ENCODE measurements around the gene ATP2B3.

The ATP2B3 gene

GRCh38 chrX:153517423-153517822, at the start of gene ATP2B3:
TSS of gene ATP2B3 (plus strand) at chrX:153517642. CDS start at chrX:153536248, 18,606 bp downstream.
- intact Hi-C loops (cut with DNase I), result no loop called here
- DNase-seq, result no peak

DNA sequence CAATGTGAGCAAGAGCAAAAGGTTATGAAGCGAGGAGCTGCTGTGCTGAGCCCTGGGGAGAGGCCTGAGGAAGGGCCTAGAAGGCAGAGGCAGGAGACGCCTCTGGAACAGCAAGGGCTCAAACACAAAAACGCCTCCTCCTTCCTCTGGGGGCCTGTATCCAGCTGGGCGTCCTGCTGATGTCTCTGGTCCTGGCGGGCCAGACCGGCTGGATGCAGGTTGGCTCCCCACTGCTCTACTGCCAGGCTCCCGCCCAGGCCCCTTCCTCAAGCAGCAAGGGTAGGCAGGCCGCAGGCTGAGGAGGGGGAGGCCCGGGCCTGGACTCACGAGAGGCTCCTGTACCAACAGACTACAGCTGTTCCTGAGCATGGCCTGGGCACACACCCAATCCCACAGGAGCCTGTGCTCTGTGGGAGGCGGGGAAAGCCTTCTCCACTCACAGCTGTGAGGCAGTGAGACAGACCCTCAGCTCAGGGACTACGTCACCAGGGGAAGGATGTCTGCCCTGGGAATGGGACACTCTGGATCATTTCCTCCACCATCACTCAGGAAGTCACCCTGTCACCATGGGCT, 49.3 kb upstream of the ATP2B3 start:
- intact Hi-C loops (cut with DNase I), result no loop called here
- DNase-seq, result no peak

DNA sequence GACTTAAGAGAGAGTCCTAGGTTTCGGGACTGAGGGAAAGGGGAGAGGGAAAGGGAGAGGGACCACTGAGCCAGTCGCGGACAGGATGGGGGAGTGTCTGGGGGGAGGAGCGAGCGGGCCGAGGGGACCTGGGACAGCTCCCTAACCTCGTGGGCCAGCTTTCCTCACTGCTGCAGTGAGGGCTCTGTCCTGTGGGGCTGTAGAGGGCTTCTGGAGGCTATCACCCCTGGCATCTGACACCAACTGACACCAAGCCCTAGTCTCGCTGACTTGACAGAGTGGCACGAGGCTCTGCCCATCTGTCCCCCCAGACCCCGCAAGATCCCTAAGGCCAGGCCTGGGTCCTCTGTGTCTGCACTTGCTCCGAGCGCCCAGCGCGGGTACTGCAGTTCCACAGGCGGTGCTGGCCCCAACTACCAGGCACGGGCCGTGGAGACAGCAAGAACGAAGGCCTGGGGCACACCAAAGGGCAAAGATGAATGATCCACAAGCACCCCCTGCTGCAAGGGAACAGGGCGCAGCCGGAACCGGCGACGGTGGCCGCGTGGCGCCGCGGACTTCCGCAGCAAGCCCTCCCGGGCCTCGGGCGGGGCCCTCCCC, 47.5 kb upstream of the ATP2B3 start:
- peak in 2 of 10 donors; percentile 10 to 13 for DNase-seq
- intact Hi-C loops (cut with DNase I), result loop anchor here (2.0 kb wide), 1 partner anchor 37 kb away; no protein-coding TSS in a partner anchor

DNA sequence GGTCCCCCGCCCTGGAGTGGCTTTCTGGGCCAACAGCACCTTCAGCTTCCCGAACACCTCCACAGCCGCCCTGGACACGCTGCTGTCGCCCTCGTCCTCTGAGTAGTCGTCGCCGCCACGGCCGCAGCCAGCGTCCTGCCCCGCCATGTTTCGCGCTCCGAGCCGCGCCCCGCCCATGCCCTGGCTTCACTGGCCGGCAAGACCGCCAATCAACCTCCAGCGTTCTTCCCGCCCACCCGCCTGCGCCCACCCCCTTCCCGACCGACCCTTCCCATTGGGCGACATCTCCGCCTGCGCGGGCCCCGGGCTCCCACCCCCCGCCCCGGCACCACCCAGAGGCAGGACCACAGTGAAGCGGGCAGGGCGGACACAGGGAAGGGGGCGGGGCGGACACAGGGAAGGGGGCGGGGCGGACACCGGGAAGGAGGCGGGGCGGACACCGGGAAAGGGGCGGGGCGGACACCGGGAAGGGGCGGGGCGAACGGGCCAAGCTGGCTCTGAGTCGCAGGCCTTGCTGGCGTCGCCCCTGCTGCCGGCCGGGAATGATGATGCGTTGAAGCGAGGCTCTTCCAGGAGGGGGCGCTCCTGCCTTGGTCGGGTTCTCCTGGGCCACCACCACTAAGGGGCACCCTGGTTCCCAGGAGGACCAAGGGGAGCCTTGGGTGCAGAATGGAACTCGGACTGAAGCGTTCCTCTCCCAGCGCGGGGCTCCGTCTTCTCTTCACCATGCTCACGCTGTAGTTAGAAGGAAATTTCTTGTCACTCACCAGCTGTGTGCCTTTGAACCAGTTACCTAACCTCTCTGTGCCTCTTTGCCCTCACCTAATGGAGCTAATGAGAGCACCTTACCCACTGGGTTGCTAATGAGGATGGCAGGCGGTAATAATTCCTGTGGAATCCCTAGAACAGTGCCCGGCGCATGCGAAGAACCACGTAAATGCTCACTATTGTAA, 46.8 kb upstream of the ATP2B3 start, which contains the start of gene HAUS7:
Gene HAUS7, minus strand, starts transcription at position 166 of the 953 bp plus-strand sequence. Its CDS starts 19 bp downstream, at position 147.
- DNase-seq, result peak; percentile 76 to 98 (median 86)
- intact Hi-C loops (cut with DNase I), result loop anchor here (2.0 kb wide), 1 partner anchor 36 kb away; no protein-coding TSS in a partner anchor

DNA sequence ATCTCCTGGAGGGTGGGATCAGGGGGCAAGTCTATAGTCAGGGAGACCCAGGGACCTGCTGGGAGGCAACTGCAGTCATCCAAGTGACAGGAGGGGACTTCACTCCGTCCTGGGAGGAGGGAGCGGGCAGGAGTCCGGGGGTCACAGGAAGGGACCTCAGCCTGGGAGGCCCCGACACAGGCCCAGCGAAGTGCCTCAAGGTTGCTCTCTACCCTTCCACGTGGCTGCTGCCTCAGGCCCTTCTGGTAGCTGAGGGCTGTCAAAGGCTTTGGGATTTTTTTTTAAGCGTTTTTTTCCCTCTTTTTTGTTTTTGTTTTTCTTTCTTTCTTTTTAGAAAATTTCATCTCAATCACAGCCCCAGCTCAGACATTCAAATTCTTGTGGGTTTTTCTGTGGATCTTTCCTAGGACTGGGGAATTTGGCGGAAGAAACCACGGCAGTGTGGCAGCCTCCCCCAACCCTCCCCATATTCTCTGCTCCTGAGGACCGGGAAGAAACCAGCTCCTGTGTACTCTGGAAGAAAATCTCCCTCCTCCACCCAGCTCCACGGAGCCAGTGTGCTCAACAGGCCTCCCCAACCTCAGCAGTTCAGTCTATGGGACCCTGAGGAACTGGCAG, 45.7 kb upstream of the ATP2B3 start:
- intact Hi-C loops (cut with DNase I), result loop anchor here (2.0 kb wide), 1 partner anchor 35 kb away; no protein-coding TSS in a partner anchor
- DNase-seq, result no peak

DNA sequence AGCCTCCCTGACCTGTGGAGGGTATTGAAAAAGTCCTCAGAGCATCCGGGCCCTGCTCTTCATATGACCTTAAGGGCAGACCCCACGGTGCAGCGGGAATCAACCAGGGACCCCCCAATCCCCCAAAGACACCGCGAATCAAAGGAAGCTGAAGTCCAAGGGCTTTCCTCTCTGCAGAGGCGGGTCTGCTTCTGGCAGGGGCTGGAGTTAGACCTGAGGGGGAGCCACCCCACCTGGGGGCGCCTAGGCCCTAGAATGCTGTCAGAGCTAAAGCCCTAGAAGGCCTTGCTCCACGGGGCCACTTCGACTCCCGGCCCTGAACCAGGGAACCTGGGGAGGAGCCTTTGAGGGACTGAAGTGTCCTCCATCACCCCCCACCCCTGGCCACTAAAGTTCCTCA, 44.3 kb upstream of the ATP2B3 start:
- DNase-seq, result no peak
- intact Hi-C loops (cut with DNase I), result no loop called here

GRCh38 chrX:153474266-153474665, 43.2 kb upstream of the ATP2B3 start:
- DNase-seq, result no peak
- intact Hi-C loops (cut with DNase I), result no loop called here

DNA sequence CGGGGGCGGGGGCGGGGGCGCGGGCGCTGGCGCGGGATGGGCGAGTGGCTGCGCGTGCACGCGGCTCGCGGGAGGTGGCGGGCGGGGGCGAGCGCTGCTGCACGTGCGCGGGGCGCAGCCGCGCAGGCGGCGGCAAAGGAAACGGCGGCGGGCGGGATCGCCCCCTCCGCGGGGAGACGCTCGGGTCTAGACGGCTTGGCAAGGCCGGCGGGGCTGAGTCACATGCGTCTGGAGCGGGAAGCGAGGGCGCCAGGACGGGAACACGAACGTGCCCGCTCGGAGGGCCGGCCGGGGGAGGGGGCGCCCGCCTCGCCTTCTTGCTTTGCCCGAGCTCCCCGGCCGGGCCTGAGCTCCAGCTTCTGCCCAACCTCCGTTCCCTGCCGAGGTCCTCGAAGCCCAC, 42.7 kb upstream of the ATP2B3 start:
- peak in 7 of 10 donors; percentile 39 to 93 (median 50) for DNase-seq
- intact Hi-C loops (cut with DNase I), result no loop called here

DNA sequence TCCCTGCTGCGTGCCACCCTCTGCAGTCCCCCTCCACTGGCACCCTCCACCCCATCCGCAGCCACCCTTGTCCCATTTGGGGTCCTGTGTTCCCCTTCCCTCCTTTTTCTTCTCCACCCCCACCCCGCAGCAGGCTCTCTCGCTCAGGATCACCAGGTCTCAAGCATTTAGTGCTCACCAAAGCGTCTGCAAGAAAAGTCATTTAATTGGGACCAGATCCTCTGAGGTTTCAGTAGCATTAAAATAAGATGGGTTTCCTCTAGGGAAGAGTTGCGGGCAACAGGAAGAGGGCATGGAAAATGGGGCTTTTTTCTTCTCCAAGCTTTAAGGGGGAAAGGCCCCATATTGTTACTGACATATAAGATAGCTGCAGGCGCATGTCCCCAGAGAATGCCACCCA, 42.2 kb upstream of the ATP2B3 start:
- intact Hi-C loops (cut with DNase I), result no loop called here
- no peak for DNase-seq

DNA sequence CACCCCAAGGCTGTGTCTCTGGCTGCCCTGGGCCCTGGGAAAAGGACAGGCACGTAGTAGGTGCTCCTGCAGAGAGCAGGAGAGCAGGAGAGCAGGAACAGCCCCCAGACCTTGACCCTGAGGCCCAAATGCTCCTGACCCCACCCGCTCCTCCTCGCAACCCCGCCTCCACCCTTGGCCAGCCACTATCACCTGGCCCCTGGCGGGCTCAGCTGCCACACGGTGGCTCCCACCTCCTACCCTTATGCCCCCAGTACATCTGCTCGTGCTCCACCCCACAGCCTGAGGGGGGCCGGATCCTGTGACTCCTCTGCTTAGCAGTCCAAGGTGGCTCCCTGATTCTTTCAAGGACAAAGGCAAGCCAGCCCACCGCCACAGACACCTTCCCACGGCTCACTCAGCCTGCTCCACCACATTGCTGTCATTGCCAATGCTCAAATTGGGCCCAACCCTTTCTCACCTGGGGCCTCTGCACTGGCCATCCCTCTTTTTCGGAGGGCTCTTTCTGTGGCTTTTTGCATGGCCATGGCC, 41.6 kb upstream of the ATP2B3 start:
- intact Hi-C loops (cut with DNase I), result no loop called here
- no peak for DNase-seq

DNA sequence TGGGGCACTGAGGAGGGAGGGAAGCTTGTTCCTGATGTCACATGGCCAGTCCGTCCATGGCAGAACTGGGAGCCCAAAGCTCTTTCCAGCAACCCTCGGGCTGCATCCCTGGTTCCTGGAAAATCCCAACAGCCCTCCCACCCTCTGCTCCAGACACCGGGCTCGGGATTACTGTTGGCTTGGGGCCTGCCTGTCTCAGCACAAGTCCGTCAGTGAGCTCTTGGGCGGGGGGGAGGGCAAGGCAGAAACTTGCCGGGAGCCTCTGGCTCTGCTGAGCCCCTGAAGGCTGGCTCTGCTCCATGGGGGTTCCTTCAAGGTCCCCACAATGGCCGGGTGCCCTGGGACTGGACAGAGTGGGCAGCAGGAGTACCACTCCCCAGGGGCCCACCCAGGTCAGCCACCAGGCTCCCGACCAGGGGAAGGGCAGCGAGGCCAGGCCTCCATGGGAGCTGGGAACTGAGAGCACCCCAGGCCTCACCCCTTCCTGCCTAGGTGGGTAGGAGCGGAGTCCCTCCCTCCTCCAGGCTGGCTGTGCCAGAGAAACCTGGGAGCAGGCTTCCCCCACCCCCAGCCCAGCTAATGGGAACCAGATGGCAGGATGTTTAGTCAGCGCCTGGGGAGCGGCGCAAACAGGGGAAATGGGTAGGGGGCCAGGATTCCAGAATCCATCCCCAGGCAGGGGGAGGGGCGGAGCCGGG, 40.6 kb upstream of the ATP2B3 start:
- intact Hi-C loops (cut with DNase I), result no loop called here

DNA sequence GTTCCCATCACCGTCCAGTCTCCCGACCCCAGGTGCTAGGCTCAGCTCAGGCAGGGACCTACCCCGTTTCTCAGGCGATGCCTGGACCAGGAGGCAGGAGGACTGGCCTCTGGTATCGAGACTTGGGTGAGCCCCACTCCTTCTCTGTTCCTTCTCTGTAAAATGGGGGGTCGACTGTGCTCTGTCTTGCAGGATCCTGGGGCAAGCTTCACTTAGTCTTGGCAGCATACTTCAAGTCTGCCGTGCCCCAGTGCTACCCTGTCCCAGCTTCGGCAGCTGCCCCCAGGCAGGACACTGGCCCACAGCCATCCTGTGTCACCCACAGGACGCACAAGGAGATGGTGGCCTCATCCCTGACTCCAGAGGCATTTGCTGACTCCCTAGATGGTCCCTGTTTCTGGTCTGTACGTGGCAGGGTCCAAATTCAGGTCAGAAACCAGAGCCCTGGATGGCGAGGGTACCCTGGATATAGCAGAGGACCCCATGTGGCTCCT, 40.0 kb upstream of the ATP2B3 start:
- DNase-seq, result no peak
- intact Hi-C loops (cut with DNase I), result no loop called here

More for the DNA sequence above, 40.6 kb upstream of the ATP2B3 start:
- no peak for DNase-seq

- intact Hi-C loops (cut with DNase I), result no loop called here
- DNase-seq, result no peak
Observed at GRCh38 chrX:153477901-153478300, 39.5 kb upstream of the ATP2B3 start.

DNA sequence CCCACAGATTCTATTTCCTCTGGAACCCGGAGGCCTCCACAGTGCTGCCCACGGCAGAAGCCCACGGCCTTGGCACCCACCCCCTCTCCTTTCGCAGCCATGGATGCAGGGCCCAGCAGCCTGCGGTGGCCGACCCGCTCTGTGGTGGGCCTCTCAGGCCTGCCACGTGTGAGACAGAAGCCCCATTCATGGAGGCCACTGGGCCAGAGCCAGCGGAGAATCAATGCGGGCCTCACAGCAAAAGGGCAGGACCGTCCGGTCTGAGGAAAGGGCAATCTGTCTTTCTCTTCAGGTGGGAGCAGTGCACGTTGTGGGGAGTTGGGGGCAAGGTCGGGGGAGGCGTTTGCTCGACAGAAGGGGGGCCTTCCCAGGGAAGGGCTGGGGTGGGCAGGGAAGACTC, 38.7 kb upstream of the ATP2B3 start:
- intact Hi-C loops (cut with DNase I), result no loop called here
- DNase-seq, result peak in 4 of 10 donors; percentile 17 to 46 (median 31)

DNA sequence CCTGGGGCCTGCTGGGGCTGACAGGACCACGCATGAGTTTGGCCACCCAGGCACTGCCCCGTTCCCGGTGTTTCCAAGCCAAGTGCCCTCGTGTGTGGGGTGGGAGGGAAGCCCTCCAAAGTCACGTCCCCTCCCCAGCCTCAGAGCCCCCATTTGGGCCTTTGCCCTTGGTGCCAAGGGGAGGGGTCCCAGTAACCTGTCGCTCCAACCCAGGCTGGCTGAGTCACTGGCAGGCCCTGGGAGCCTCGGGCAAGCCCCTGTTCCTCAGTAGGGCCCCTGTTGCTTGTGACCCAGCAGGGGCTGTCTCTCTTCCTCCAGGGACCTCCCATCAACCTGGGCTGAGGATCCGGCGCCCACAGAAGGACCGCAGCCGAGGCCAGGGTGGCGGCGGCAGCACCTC, 36.4 kb upstream of the ATP2B3 start:
- DNase-seq, result no peak
- intact Hi-C loops (cut with DNase I), result no loop called here

DNA sequence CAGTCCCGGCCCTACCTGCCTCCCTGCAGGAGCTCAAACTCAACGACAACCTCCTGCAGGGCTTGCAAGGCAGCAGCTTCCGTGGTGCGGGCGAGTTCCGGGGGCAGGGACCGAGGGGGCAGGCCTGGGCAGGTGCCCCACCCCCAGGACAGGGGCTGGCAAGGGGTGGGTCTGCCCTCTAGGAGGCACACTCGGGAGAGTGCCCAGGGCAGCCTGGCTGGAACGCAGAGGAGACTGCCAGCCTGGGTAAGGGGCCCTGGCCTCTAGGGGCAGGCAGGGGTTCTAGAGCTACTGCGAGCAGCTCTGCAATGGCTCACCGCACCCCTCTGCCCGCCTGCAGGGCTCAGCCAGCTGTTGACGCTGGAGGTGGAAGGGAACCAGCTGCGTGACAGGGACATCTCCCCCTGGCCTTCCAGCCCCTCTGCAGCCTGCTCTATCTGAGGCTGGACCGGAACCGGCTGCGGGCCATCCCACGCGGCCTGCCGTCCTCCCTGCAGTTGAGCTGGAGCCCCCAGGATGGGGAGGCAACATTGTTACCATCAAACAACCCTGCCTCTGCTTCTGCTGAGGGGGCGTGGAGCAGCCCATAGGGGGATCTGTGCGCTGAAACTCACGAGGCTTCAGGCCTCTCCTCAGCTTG, 34.9 kb upstream of the ATP2B3 start:
- intact Hi-C loops (cut with DNase I), result no loop called here
- no peak for DNase-seq

DNA sequence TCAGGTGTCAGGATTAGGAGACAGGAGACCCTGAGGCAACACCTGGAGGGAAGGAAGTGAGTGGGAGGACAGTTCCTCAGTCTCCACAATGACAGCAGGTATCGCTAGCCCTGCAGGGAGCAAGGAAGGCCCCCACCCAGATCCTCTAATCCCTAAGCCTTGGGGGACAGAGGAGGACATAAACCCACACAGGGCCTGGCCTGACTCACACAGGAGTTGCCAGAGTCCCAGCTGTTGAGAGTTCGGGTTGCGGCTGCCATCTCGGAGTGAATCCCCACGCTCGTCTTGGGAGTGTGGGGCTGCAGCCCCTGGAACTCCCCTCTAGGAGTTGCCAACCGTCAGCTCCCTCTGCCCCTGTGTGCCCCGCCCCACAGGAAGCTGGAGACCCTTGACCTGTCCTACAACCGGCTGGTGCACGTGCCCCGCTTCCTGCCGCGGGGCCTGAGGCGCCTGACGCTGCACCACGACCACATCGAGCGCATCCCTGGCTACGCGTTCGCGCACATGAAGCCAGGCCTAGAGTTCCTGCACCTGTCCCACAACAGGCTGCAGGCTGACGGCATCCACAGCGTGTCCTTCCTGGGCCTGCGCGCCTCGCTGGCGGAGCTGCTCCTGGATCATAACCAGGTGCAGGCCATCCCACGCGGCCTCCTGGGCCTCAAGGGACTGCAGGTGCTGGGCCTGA, 31.9 kb upstream of the ATP2B3 start:
- intact Hi-C loops (cut with DNase I), result no loop called here
- DNase-seq, result no peak

DNA sequence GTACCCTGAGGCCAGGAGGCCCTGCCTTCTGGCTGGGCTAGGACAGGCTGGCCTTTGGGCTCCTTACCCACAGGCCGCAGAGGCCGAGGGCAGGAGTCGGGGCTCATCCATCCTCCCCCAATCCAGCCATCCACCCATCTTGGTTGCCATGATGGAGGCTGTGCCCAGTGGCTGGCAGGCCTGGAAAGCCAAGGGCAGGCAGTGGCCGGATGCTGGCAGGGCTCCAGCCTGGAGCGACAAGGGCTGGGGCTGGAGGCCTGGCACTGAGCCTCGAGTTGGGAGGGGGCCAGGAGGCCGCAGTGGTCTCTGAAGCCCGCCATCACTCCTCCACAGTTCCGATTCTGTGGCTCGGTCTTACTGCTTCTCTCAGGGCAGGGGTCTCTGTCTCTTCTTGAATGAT, 31.3 kb upstream of the ATP2B3 start:
- no peak for DNase-seq
- intact Hi-C loops (cut with DNase I), result no loop called here
